RWPE2 (cell line): ENCODE measurements around the gene NXPE3.

Experiments used
- ATAC-seq: fragments of 200-7000 bp; cut with Tn5 transposase; 3 replicates; pipeline ENCODE4 v1.9.1; 2021; ENCODE audit warnings: low read depth
- DNase-seq: peaks from one replicate; pipeline ENCODE4 v3.0.0-alpha.2; 2020; ENCODE audit warnings: low spot score
- H3K27ac ChIP-seq: fragments of 450-650 bp; 2 replicates; pipeline ENCODE4 v1.5.1; 2017; ENCODE audit warnings: mild to moderate bottlenecking; ENCODE audit not compliant: poor library complexity, severe bottlenecking
- H3K27me3 ChIP-seq: fragments of 250-450 bp; sonication (Bioruptor Pico); 2 replicates; pipeline ENCODE4 v1.5.1; 2021; ENCODE audit warnings: mild to moderate bottlenecking, moderate library complexity; ENCODE audit not compliant: insufficient read depth, poor library complexity, severe bottlenecking
- H3K36me3 ChIP-seq: fragments of 250-450 bp; sonication (Bioruptor Pico); 2 replicates; pipeline ENCODE4 v1.5.1; 2020; ENCODE audit warnings: low read depth, mild to moderate bottlenecking, moderate library complexity
- H3K4me1 ChIP-seq: fragments of 250-450 bp; sonication (Bioruptor Pico); 2 replicates; pipeline ENCODE4 v1.5.1; 2021; ENCODE audit warnings: mild to moderate bottlenecking, moderate library complexity; ENCODE audit not compliant: insufficient read depth, poor library complexity, severe bottlenecking
- H3K4me3 ChIP-seq: fragments of 250-450 bp; sonication (Bioruptor Pico); 2 replicates; pipeline ENCODE4 v1.5.1; 2021; ENCODE audit warnings: mild to moderate bottlenecking, moderate library complexity; ENCODE audit not compliant: severe bottlenecking
- H3K9me3 ChIP-seq: fragments of 250-450 bp; sonication (Bioruptor Pico); 2 replicates; pipeline ENCODE4 v1.5.1; 2021; ENCODE audit warnings: mild to moderate bottlenecking, moderate library complexity; ENCODE audit not compliant: severe bottlenecking
- CTCF ChIP-seq: fragments of 450-650 bp; IDR thresholded peaks from one replicate; pipeline ENCODE4 v1.5.1; 2017; ENCODE audit warnings: mild to moderate bottlenecking, moderate library complexity; ENCODE audit not compliant: poor library complexity, severe bottlenecking

NXPE3 gene

DNA sequence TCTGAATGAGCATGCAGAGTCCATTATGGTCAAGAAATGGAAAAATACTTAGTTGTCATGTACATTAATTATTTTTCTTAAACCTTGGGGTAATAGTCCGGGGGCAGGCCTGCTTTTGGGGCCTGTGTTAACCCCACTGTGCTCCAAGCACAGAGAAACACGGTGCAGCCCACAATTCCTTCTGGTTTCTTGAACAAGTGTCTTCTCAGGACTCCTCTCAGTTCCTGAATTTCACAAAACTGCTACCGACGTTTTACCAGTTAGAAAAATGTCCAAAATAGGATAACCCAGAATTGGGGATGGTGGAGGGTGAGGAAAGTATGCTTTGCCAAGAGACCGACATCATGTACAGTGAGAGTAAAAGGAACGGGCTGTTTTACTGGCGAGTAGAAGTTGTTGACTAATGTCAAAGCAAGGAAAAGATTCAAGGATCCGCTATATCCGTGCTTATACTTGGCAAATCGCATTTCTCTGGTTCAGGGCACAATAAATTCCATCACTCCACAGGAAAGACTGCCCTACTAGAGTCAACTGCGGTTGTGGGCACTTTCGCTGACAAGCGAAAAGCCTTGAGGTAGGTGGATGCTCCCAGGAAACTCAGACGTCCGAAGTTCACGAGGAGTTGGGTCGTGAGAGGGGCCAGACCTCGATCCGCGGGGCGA, 495 bp upstream of the NXPE3 start:
- ATAC-seq (peak; percentile 6; the same call in 1 of the 3 replicates), DNase-seq (no peak)
- Histone ChIP-seq H3K9me3 (no peaks in the 10 kb centered on the region), H3K27ac (peak overlapping the region; percentile 24), H3K36me3 (peaks cover 17% of the 10 kb centered on the region), H3K4me1 (peaks cover 10% of the 10 kb centered on the region), H3K27me3 (no peaks in the 10 kb centered on the region), H3K4me3 (peak overlapping the region; percentile 82)
- no peak for TF ChIP-seq CTCF

- Histone ChIP-seq H3K27me3 (no peaks in the 10 kb centered on the region), H3K36me3 (peaks cover 23% of the 10 kb centered on the region), H3K27ac (peak overlapping the region; percentile 24), H3K9me3 (no peaks in the 10 kb centered on the region), H3K4me1 (peaks cover 10% of the 10 kb centered on the region), H3K4me3 (peak overlapping the region; percentile 82)
- DNase-seq (no peak), ATAC-seq (no peak)
- no peak for TF ChIP-seq CTCF
Observed at GRCh38 chr3:101779822-101780381, 891 bp downstream of the NXPE3 start.

DNA sequence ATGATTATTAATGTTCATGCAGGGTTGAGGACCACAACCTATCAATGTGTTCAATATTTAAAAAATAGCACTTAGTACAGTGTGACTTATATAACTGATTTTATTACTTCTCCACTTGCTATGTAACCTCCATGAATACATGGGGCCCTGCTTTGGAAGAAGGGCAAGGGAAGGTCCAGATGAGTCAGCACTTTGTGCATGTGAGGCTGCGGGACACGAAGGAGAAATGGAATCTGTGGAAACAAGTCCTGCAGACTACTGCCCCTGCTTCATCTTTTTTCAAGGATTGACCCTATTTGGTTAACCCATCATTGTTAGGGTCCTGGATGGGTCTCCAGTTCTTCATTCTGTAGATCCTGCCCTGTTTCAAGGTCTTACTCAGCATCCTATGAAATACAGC, 1.6 kb downstream of the NXPE3 start:
- Histone ChIP-seq H3K27ac (no peak overlapping the region), H3K9me3 (no peaks in the 10 kb centered on the region), H3K4me3 (no peak overlapping the region), H3K4me1 (peaks cover 10% of the 10 kb centered on the region), H3K27me3 (no peaks in the 10 kb centered on the region), H3K36me3 (peaks cover 29% of the 10 kb centered on the region)
- TF ChIP-seq CTCF, result no peak
- ATAC-seq (no peak), DNase-seq (no peak)

- Histone ChIP-seq H3K4me1 (peaks cover 10% of the 10 kb centered on the region), H3K27ac (no peak overlapping the region), H3K27me3 (no peaks in the 10 kb centered on the region), H3K36me3 (peaks cover 34% of the 10 kb centered on the region), H3K9me3 (no peaks in the 10 kb centered on the region), H3K4me3 (no peak overlapping the region)
- DNase-seq (no peak), ATAC-seq (no peak)
- TF ChIP-seq CTCF, result no peak
Observed at GRCh38 chr3:101781166-101781565, 2.2 kb downstream of the NXPE3 start.
